ENCODE results near the gene GABRR3. TPM values are rescaled to one million over a fixed set of nuclear protein-coding genes. Genes with fewer than 3 reads are reported as not detected.

Gene GABRR3
- total RNA-seq, 1 donor from 2014 or later = not detected

DNA sequence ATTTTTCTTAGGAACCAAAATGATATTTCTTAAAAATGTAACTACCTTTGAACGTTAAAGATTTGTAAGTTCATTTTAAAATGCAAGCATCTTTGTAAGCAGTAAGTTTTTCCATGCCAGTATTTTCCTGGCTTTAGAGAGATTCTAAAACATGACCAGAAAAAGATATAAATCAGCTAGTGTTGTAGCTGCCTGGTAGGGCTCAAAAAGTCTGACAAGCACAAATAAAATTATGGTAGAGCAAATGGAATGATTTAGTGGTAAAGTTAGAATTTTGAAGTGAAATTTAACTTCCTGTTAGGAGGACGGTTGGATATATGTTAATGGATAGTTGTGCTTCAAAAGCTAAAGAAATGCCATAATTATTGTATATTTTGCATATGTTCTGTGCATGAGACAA, 29.7 kb downstream of the GABRR3 start:
- no peak for DNase-seq
- no peaks in the 10 kb centered on the region for H3K4me1 ChIP-seq
- intact Hi-C loops (cut with micrococcal nuclease) = no loop called here
- no peaks in the 10 kb centered on the region for H3K9me3 ChIP-seq (replicated peaks)
- no peaks in the 10 kb centered on the region for H3K27me3 ChIP-seq (ENCODE audit: low read depth)
- H3K4me3 ChIP-seq = no peak overlapping the region
- H3K36me3 ChIP-seq = no peaks in the 10 kb centered on the region
- TF ChIP-seq, protein P1, sequence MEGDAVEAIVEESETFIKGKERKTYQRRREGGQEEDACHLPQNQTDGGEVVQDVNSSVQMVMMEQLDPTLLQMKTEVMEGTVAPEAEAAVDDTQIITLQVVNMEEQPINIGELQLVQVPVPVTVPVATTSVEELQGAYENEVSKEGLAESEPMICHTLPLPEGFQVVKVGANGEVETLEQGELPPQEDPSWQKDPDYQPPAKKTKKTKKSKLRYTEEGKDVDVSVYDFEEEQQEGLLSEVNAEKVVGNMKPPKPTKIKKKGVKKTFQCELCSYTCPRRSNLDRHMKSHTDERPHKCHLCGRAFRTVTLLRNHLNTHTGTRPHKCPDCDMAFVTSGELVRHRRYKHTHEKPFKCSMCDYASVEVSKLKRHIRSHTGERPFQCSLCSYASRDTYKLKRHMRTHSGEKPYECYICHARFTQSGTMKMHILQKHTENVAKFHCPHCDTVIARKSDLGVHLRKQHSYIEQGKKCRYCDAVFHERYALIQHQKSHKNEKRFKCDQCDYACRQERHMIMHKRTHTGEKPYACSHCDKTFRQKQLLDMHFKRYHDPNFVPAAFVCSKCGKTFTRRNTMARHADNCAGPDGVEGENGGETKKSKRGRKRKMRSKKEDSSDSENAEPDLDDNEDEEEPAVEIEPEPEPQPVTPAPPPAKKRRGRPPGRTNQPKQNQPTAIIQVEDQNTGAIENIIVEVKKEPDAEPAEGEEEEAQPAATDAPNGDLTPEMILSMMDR (IDR thresholded peaks at IDR 0.05; ENCODE audit: borderline replicate concordance) = no peak
- H3K27ac ChIP-seq (replicated peaks) = no peak overlapping the region

DNA sequence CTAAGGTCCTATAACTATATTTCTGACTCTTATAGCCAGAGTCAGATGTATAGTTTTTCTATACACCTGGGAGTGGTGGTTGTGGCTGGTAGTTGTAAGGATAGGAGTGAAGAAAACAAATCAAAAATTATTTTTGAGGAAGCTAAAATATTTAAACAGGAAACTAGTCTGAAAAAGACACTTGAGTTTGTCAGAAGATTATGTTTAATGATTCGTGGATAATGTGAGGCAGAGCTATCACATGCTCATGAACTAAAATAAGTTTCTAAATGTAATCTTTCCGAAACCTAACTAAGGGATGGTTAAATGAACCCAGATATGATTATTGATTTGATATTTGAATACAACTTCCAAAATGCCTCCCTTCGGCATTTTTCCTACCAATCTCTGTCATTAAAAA, 30.4 kb downstream of the GABRR3 start:
- Histone ChIP-seq H3K9me3 (replicated peaks) (no peaks in the 10 kb centered on the region), H3K4me3 (no peak overlapping the region), H3K4me1 (no peaks in the 10 kb centered on the region), H3K36me3 (no peaks in the 10 kb centered on the region), H3K27ac (replicated peaks) (no peak overlapping the region), H3K27me3 (ENCODE audit: low read depth) (no peaks in the 10 kb centered on the region)
- DNase-seq = no peak
- TF ChIP-seq, protein P1 (IDR thresholded peaks at IDR 0.05; ENCODE audit: borderline replicate concordance) = no peak
- intact Hi-C loops (cut with micrococcal nuclease) = no loop called here

DNA sequence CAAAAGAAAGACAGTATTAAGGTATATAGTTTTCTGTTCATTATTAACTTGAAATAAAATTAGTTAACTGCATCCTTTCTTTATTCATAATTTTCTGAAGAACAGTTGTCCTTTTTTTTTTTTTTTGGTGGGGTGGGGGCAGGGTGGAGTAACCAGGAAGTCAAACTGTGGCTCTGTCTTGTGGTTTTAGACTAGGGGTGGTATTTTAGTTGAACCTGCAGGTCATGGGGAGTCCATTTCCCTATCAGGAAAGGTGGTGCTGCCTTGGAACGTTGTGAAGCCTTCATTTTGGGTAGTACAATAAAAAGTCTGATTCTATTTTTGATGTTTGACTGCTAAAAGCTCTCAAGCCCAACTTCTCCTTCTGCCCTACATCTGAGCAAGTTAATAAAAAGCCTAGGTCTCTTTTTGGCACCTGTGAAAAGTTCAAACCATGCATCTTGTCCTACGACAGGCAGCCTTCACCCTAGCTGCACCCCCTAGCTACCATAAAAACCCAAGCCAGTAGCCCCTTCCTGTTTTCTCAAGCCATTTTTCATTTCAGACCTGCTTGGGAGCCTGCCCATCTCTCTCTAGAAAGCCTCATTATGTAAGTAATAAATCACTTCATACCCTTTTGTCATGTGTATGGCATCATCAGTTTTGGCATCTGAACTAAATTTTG, 31.7 kb downstream of the GABRR3 start:
- intact Hi-C loops (cut with micrococcal nuclease) = no loop called here
- TF ChIP-seq, protein P1 (IDR thresholded peaks at IDR 0.05; ENCODE audit: borderline replicate concordance) = no peak
- Histone ChIP-seq H3K27me3 (ENCODE audit: low read depth) (no peaks in the 10 kb centered on the region), H3K4me3 (no peak overlapping the region), H3K36me3 (no peaks in the 10 kb centered on the region), H3K9me3 (replicated peaks) (no peaks in the 10 kb centered on the region), H3K4me1 (no peaks in the 10 kb centered on the region), H3K27ac (replicated peaks) (no peak overlapping the region)
- no peak for DNase-seq

DNA sequence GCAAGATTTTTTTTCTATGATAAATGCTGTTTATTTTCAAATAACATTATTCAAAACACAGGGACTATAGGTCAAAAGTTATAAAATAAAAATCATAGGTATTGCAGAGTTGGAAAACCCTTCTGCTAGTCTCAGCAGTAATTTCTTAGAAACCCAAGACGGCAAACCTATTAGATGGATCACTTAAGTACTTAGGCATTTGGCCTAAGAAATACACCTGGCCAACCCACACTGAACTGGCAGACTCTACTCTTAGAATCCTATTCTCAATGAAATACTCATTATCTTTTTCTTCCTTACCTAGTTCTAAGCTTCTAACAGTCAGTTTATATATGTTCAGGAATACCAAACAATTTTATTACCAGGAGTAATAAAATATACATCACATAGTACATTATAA, 32.4 kb downstream of the GABRR3 start:
- DNase-seq = no peak
- Histone ChIP-seq H3K4me3 (no peak overlapping the region), H3K27me3 (ENCODE audit: low read depth) (no peaks in the 10 kb centered on the region), H3K27ac (replicated peaks) (no peak overlapping the region), H3K36me3 (no peaks in the 10 kb centered on the region), H3K9me3 (replicated peaks) (no peaks in the 10 kb centered on the region), H3K4me1 (no peaks in the 10 kb centered on the region)
- intact Hi-C loops (cut with micrococcal nuclease) = no loop called here
- TF ChIP-seq, protein P1 (IDR thresholded peaks at IDR 0.05; ENCODE audit: borderline replicate concordance) = no peak

DNA sequence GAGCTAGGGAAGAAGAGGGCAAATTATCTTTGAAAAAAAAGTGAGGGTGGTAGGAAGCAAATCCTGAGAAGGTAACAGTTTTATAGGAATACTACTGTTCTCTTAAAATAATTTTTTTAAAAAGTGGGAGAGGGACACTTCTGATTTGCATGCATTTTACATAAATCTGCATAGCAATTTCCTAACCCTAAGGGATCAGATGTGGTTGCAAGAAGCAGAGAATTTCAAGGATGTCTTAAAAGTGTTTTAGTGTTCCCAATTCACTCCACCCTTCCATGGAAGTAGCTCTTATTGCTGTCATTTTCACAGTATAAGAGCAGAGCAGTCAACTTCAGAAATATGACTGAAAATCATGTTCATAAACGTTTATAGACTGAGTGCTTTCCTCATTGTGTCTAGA, 35.1 kb downstream of the GABRR3 start:
- TF ChIP-seq, protein P1 (IDR thresholded peaks at IDR 0.05; ENCODE audit: borderline replicate concordance) = no peak
- Histone ChIP-seq H3K4me3 (no peak overlapping the region), H3K27ac (replicated peaks) (no peak overlapping the region), H3K27me3 (ENCODE audit: low read depth) (no peaks in the 10 kb centered on the region), H3K36me3 (no peaks in the 10 kb centered on the region), H3K9me3 (replicated peaks) (no peaks in the 10 kb centered on the region), H3K4me1 (no peaks in the 10 kb centered on the region)
- no peak for DNase-seq
- intact Hi-C loops (cut with micrococcal nuclease) = no loop called here

All from left ventricle myocardium inferior (tissue), 1 donor.